GM12878 (cell line): ENCODE data around the gene SUFU. TPM values are rescaled to one million over a fixed set of nuclear protein-coding genes. Genes with fewer than 3 reads are reported as not detected.

Experiments used
- ATAC-seq: fragments of 200-7000 bp; cut with Tn5 transposase; 3 replicates; pipeline ENCODE4 v1.9.1; 2020; ENCODE audit warnings: mild to moderate bottlenecking, moderate library complexity
- BruUV-seq: library from RNA; stranded (reverse); fragments of 400-500 nt; replicated peaks from 2 replicates; lab custom pipeline; 2021; lab: Mats Ljungman, UMichigan
- CTCF ChIA-PET: fragments of 300-600 bp; sonication (Branson Sonifier 250); formaldehyde crosslinking; extraction: SDS; loops from one replicate; lab custom pipeline; 2021; ENCODE audit warnings: inconsistent platforms; lab: Yijun Ruan, JAX
- POLR2A ChIA-PET: fragments of 350-600 bp; formaldehyde crosslinking; extraction: SDS; loops from one replicate; lab custom pipeline; 2021; ENCODE audit warnings: inconsistent platforms; lab: Charles Lee
- RAD21 ChIA-PET: fragments of 300-600 bp; sonication (Branson Sonifier 250); formaldehyde crosslinking; loops from one replicate; lab custom pipeline; 2023; ENCODE audit warnings: antibody characterized with exemption; ENCODE audit not compliant: unreplicated experiment; lab: Charles Lee
- SMC1A ChIA-PET: fragments of 300-600 bp; sonication (Branson Sonifier 250); formaldehyde crosslinking; loops from one replicate; lab custom pipeline; 2023; ENCODE audit not compliant: unreplicated experiment, uncharacterized antibody; lab: Charles Lee
- DNase-seq: peaks from one replicate; pipeline ENCODE4 v3.0.0-alpha.2; 2011; ENCODE audit warnings: low read depth, low spot score
- FAIRE-seq: peaks from 3 replicates; lab custom pipeline; 2011; peaks lifted over from hg19 to GRCh38; lab: Jason Lieb, UNC
- H2AFZ ChIP-seq: 2 replicates; pipeline ENCODE4 v1.6.0; 2011; ENCODE audit warnings: low read depth, low read length, control low read depth; ENCODE audit not compliant: control insufficient read depth
- H3K27ac ChIP-seq: 2 replicates; pipeline ENCODE4 v1.5.1; 2011; ENCODE audit warnings: control low read depth; ENCODE audit not compliant: control insufficient read depth, insufficient read depth
- H3K27me3 ChIP-seq, 2 experiments: replicated peaks in 1 of 2; 2 replicates each; pipeline versions ENCODE4 v1.6.0 to v1.6.1; 2011; ENCODE audit warnings: low read length in 1 of 2; ENCODE audit not compliant: control insufficient read depth in 2 of 2, insufficient read depth in 2 of 2
- H3K36me3 ChIP-seq, 2 experiments: 2 replicates each; pipeline ENCODE4 v1.5.1; 2011; ENCODE audit warnings: low read length in 1 of 2; ENCODE audit not compliant: control insufficient read depth in 2 of 2, insufficient read depth in 2 of 2
- H3K4me1 ChIP-seq: 2 replicates; pipeline ENCODE4 v1.6.1; 2011; ENCODE audit warnings: mild to moderate bottlenecking, low read length, moderate library complexity, mixed read lengths; ENCODE audit not compliant: control insufficient read depth, insufficient read depth
- H3K4me2 ChIP-seq: 2 replicates; pipeline ENCODE4 v1.6.0; 2011; ENCODE audit warnings: control low read depth; ENCODE audit not compliant: control insufficient read depth, insufficient read depth
- H3K4me3 ChIP-seq: fragments of 200-600 bp; sonication (generic); 2 replicates; pipeline ENCODE4 v1.5.1; 2016
- H3K79me2 ChIP-seq: 2 replicates; pipeline ENCODE4 v1.6.0; 2011; ENCODE audit warnings: low read length; ENCODE audit not compliant: control insufficient read depth, insufficient read depth
- H3K9ac ChIP-seq: 2 replicates; pipeline ENCODE4 v1.8.0; 2011; ENCODE audit warnings: low read length, control low read depth, mixed read lengths; ENCODE audit not compliant: control insufficient read depth, insufficient read depth
- H3K9me3 ChIP-seq: replicated peaks from 3 replicates; pipeline ENCODE4 v1.5.1; 2011; ENCODE audit warnings: mild to moderate bottlenecking, low read length; ENCODE audit not compliant: control insufficient read depth, insufficient read depth
- H4K20me1 ChIP-seq: 2 replicates; pipeline ENCODE4 v1.6.0; 2011; ENCODE audit not compliant: control insufficient read depth, insufficient read depth
- STAT3 ChIP-seq: IDR thresholded peaks from 2 replicates; pipeline ENCODE4 v1.6.1; 2011; ENCODE audit warnings: low read depth, low read length, improper control_type of control experiment
- SUPT20H ChIP-seq: IDR thresholded peaks from 2 replicates; pipeline ENCODE4 v1.6.1; 2011; ENCODE audit warnings: low read depth, mild to moderate bottlenecking, low read length, moderate library complexity, borderline replicate concordance; ENCODE audit not compliant: control insufficient read depth
- ZNF622 ChIP-seq: fragments of 450-650 bp; IDR thresholded peaks from 2 replicates; pipeline ENCODE4 v1.6.1; 2017; ENCODE audit warnings: mild to moderate bottlenecking, inconsistent platforms
- WGBS: methylation state at CpG from one replicate; pipeline ENCODE4 v1.1.6; 2016; ENCODE audit warnings: low lambda C conversion rate; ENCODE audit not compliant: insufficient replicate concordance, insufficient coverage; ENCODE audit errors: missing lambda C conversion rate; 5-methylcytosine and 5-hydroxymethylcytosine counted together
- in situ Hi-C: fragments of 300-500 bp; cut with MboI; formaldehyde crosslinking; loops from 9 replicates; pipeline ENCODE4 v1.14.3; 2018; ENCODE audit warnings: mixed read lengths
- intact Hi-C: fragments of 100-400 bp; cut with micrococcal nuclease; formaldehyde crosslinking; loops from one replicate; pipeline ENCODE4 v1.14.2; 2022; ENCODE audit not compliant: unreplicated experiment
- polyA plus RNA-seq, 11 experiments: library from polyadenylated mRNA; depleted of rRNA in 4 of 11; unstranded in 6 of 11; stranded (reverse) in 5 of 11; fragments of >200 nt; fragmentation: Nextera tagmentation in 4 of 11; fragmentation: Illumina TruSeq in 1 of 11; extraction: Ambion mirVana in 4 of 11; extraction: Trizol in 1 of 11; gene quantifications; 1 replicate in 1 of 11; 2 replicates in 10 of 11; pipeline versions ENCODE4 v1.2.1 to v1.2.3, GENCODE V29; 2011 to 2016; ENCODE audit warnings: inconsistent platforms in 2 of 11, missing spikeins in 2 of 11, low read depth in 1 of 11
- total RNA-seq, 4 experiments: library from RNA; depleted of rRNA in 3 of 4; stranded (reverse); fragments of >200 nt in 3 of 4; fragmentation: Illumina TruSeq in 1 of 4; extraction: Trizol in 1 of 4; gene quantifications; 2 replicates each; pipeline versions ENCODE4 v1.2.1 to v1.2.3, GENCODE V29; 2013 to 2021
- TF ChIP-seq, protein P1 (sequence below): fragments of 450-650 bp; conservative IDR thresholded peaks from 2 replicates; pipeline ENCODE4 v1.6.1; 2017; ENCODE audit warnings: mild to moderate bottlenecking, moderate library complexity
- TF ChIP-seq, protein P2 (sequence below): fragments of 450-650 bp; IDR thresholded peaks from 2 replicates; pipeline ENCODE4 v1.6.1; 2017; ENCODE audit warnings: mild to moderate bottlenecking

Gene SUFU
- total and polyA plus RNA-seq, 10 of the 15 experiments (the other 5 are each of a cell fraction or from before 2014, with no cell fraction given): 0.68 to 7.7 (median 2.4) TPM

DNA sequence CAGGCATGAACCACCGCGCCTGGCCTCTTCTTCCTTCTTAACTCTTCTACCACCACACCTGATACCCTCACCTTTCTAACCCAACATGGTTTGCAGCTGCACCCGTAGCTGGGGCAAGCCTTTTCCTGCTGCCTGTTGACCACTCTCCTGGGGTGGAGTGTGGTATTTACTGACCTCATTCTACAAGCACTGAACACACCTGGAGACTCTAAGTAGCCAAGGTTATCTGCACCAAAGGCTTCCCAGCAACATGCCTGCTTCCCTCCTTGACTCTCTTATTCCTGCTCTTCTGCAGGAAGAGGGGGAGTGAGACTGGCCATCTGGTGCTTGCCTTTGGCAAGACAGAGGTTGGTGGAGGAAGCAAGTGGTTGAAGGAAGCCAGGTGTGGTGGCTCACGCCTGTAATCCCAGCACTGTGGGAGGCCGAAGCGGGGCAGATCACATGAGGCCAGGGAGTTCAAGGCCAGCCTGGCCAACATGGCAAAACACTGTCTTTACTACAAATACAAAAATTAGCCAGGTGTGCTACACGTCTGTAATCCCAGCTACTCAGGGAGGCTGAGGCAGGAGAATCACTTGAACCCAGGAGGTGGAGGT, 11.3 kb upstream of the SUFU start:
- Histone ChIP-seq H2AFZ (no peak overlapping the region), H3K4me2 (no peak overlapping the region), H3K27ac (no peak overlapping the region), H3K4me3 (no peak overlapping the region), H3K36me3 (peaks cover 14 to 17% of the 10 kb centered on the region in 2 experiments), H4K20me1 (no peaks in the 10 kb centered on the region), H3K79me2 (peaks cover 20% of the 10 kb centered on the region), H3K4me1 (no peaks in the 10 kb centered on the region), H3K9ac (no peak overlapping the region), H3K9me3 (no peaks in the 10 kb centered on the region), H3K27me3 (no peaks in the 10 kb centered on the region)
- ChIA-PET POLR2A (interaction anchor here (0.6 to 0.7 kb wide), 2 partner anchors 40 to 41 kb away, joined by 4 read pairs; partner anchors contain the start of gene C10orf95), CTCF (no interaction called here), SMC1A (no interaction called here), RAD21 (no interaction called here)
- intact Hi-C loops (no loop called here), in situ Hi-C loops (no loop called here)
- no TSS peak for BruUV-seq
- WGBS: 100% methylated on average over 7 of the region's 7 CpGs
- ATAC-seq: no peak
- DNase-seq: no peak
- FAIRE-seq: no peak
- no peak for TF ChIP-seq SUPT20H
- no peak for TF ChIP-seq ZNF622
- no peak for TF ChIP-seq STAT3
- TF ChIP-seq, protein P1, sequence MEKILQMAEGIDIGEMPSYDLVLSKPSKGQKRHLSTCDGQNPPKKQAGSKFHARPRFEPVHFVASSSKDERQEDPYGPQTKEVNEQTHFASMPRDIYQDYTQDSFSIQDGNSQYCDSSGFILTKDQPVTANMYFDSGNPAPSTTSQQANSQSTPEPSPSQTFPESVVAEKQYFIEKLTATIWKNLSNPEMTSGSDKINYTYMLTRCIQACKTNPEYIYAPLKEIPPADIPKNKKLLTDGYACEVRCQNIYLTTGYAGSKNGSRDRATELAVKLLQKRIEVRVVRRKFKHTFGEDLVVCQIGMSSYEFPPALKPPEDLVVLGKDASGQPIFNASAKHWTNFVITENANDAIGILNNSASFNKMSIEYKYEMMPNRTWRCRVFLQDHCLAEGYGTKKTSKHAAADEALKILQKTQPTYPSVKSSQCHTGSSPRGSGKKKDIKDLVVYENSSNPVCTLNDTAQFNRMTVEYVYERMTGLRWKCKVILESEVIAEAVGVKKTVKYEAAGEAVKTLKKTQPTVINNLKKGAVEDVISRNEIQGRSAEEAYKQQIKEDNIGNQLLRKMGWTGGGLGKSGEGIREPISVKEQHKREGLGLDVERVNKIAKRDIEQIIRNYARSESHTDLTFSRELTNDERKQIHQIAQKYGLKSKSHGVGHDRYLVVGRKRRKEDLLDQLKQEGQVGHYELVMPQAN: no peak
- TF ChIP-seq, protein P2, sequence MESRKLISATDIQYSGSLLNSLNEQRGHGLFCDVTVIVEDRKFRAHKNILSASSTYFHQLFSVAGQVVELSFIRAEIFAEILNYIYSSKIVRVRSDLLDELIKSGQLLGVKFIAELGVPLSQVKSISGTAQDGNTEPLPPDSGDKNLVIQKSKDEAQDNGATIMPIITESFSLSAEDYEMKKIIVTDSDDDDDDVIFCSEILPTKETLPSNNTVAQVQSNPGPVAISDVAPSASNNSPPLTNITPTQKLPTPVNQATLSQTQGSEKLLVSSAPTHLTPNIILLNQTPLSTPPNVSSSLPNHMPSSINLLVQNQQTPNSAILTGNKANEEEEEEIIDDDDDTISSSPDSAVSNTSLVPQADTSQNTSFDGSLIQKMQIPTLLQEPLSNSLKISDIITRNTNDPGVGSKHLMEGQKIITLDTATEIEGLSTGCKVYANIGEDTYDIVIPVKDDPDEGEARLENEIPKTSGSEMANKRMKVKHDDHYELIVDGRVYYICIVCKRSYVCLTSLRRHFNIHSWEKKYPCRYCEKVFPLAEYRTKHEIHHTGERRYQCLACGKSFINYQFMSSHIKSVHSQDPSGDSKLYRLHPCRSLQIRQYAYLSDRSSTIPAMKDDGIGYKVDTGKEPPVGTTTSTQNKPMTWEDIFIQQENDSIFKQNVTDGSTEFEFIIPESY: no peak
- TF ChIP-seq, all 136 proteins: peak for 0
